ENCODE data around the gene LGALS3BP. TPM values are rescaled to one million over a fixed set of nuclear protein-coding genes. Genes with fewer than 3 reads are reported as not detected.

The LGALS3BP gene
- total RNA-seq, 1 donor: 457 TPM

- TF ChIP-seq, protein P1, sequence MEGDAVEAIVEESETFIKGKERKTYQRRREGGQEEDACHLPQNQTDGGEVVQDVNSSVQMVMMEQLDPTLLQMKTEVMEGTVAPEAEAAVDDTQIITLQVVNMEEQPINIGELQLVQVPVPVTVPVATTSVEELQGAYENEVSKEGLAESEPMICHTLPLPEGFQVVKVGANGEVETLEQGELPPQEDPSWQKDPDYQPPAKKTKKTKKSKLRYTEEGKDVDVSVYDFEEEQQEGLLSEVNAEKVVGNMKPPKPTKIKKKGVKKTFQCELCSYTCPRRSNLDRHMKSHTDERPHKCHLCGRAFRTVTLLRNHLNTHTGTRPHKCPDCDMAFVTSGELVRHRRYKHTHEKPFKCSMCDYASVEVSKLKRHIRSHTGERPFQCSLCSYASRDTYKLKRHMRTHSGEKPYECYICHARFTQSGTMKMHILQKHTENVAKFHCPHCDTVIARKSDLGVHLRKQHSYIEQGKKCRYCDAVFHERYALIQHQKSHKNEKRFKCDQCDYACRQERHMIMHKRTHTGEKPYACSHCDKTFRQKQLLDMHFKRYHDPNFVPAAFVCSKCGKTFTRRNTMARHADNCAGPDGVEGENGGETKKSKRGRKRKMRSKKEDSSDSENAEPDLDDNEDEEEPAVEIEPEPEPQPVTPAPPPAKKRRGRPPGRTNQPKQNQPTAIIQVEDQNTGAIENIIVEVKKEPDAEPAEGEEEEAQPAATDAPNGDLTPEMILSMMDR (IDR thresholded peaks at IDR 0.05; ENCODE audit: extremely low read depth, low read depth, low read length): no peak
- no peak overlapping the region for H3K4me2 ChIP-seq (ENCODE audit: insufficient read depth, low read length)
- H3K36me3 ChIP-seq (ENCODE audit: insufficient read depth, low read length): no peaks in the 10 kb centered on the region
- no peak overlapping the region for H3K27ac ChIP-seq (ENCODE audit: low read depth, low read length)
- H3K9me3 ChIP-seq (ENCODE audit: low read depth, low read length): no peaks in the 10 kb centered on the region
- peaks cover 14% of the 10 kb centered on the region for H3K4me1 ChIP-seq (ENCODE audit: insufficient read depth, low read length)
- no peaks in the 10 kb centered on the region for H4K20me1 ChIP-seq (ENCODE audit: insufficient read depth, low read length)
- H2AFZ ChIP-seq (ENCODE audit: low read length): no peak overlapping the region
- no peaks in the 10 kb centered on the region for H3K79me2 ChIP-seq (ENCODE audit: insufficient read depth, low read length)
- no peak overlapping the region for H3K4me3 ChIP-seq (ENCODE audit: insufficient read depth, low read length)
- DNase-seq (ENCODE audit: insufficient read length, low spot score, missing footprints): no peak
- no peaks in the 10 kb centered on the region for H3K27me3 ChIP-seq (ENCODE audit: insufficient read depth, low read length)
These were observed 18.2 kb downstream of the LGALS3BP start for GRCh38 chr17:78961571-78961970.

GRCh38 chr17:78960928-78961327 is 18.8 kb downstream of the LGALS3BP start:
- H2AFZ ChIP-seq (ENCODE audit: low read length): no peak overlapping the region
- H3K27me3 ChIP-seq (ENCODE audit: insufficient read depth, low read length): no peaks in the 10 kb centered on the region
- peaks cover 16% of the 10 kb centered on the region for H3K4me1 ChIP-seq (ENCODE audit: insufficient read depth, low read length)

DNA sequence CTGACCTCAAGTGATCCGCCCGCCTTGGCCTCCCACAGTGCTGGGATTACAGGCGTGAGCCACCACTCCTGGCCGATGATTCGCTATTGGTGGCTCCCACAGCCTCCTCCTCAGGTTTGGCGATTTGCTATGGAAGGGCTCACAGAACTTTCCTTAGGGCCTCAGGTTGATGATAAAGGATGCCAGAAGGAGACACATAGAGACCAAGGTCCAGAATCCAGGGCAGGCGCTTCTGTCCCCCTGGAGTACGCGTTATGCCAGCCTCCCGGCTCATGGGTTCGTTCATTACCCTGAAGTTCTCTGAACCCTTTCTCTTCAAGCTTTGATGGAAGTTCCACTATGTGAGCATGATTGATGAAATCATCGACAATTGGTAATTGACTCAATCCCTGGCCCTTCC is 19.9 kb downstream of the LGALS3BP start:
- Histone ChIP-seq H3K4me1 (ENCODE audit: insufficient read depth, low read length) (peaks cover 16% of the 10 kb centered on the region), H3K4me3 (ENCODE audit: insufficient read depth, low read length) (no peak overlapping the region), H3K9me3 (ENCODE audit: low read depth, low read length) (no peaks in the 10 kb centered on the region), H3K79me2 (ENCODE audit: insufficient read depth, low read length) (no peaks in the 10 kb centered on the region), H3K27ac (ENCODE audit: low read depth, low read length) (no peak overlapping the region), H3K27me3 (ENCODE audit: insufficient read depth, low read length) (no peaks in the 10 kb centered on the region), H3K4me2 (ENCODE audit: insufficient read depth, low read length) (no peak overlapping the region), H4K20me1 (ENCODE audit: insufficient read depth, low read length) (no peaks in the 10 kb centered on the region), H3K36me3 (ENCODE audit: insufficient read depth, low read length) (no peaks in the 10 kb centered on the region), H2AFZ (ENCODE audit: low read length) (no peak overlapping the region)
- peak; percentile 60 for DNase-seq (ENCODE audit: insufficient read length, low spot score, missing footprints)
- TF ChIP-seq, protein P1 (IDR thresholded peaks at IDR 0.05; ENCODE audit: extremely low read depth, low read depth, low read length): no peak

More at GRCh38 chr17:78960928-78961327, 18.8 kb downstream of the LGALS3BP start:
- no peaks in the 10 kb centered on the region for H4K20me1 ChIP-seq (ENCODE audit: insufficient read depth, low read length)
- no peak overlapping the region for H3K4me3 ChIP-seq (ENCODE audit: insufficient read depth, low read length)
- TF ChIP-seq, protein P1 (IDR thresholded peaks at IDR 0.05; ENCODE audit: extremely low read depth, low read depth, low read length): no peak
- no peaks in the 10 kb centered on the region for H3K9me3 ChIP-seq (ENCODE audit: low read depth, low read length)
- no peak overlapping the region for H3K27ac ChIP-seq (ENCODE audit: low read depth, low read length)
- peak; percentile 36 for DNase-seq (ENCODE audit: insufficient read length, low spot score, missing footprints)
- H3K4me2 ChIP-seq (ENCODE audit: insufficient read depth, low read length): no peak overlapping the region
- no peaks in the 10 kb centered on the region for H3K79me2 ChIP-seq (ENCODE audit: insufficient read depth, low read length)
- H3K36me3 ChIP-seq (ENCODE audit: insufficient read depth, low read length): no peaks in the 10 kb centered on the region

DNA sequence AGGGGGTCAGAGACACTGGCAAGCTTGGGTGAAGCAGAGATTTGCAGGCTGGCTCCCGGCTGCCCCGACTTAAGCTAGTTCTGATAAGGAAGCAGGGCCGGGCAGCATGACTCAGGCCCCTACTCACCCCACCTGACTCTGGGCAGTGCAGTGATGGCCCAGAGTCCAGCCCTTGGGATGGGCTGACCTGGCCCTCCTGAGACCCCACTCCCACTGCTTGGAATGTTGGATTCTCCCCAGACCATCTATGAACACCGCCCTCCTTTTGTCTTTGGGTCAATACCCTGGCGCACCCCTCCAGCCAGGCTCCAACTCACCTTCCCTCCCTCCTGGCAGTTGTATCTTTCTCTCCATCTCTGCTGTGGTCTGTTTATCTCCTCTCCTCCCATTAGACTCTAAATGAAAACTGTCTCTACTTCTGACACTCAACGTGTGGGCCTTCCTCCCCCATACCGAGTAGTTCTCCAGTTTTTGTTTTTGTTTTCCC is 21.0 kb downstream of the LGALS3BP start:
- H3K27ac ChIP-seq (ENCODE audit: low read depth, low read length): no peak overlapping the region
- H3K27me3 ChIP-seq (ENCODE audit: insufficient read depth, low read length): no peaks in the 10 kb centered on the region
- no peaks in the 10 kb centered on the region for H3K9me3 ChIP-seq (ENCODE audit: low read depth, low read length)
- DNase-seq (ENCODE audit: insufficient read length, low spot score, missing footprints): peak; percentile 91
- H3K36me3 ChIP-seq (ENCODE audit: insufficient read depth, low read length): no peaks in the 10 kb centered on the region
- H3K79me2 ChIP-seq (ENCODE audit: insufficient read depth, low read length): no peaks in the 10 kb centered on the region
- no peak overlapping the region for H3K4me3 ChIP-seq (ENCODE audit: insufficient read depth, low read length)
- H3K4me2 ChIP-seq (ENCODE audit: insufficient read depth, low read length): no peak overlapping the region
- H3K4me1 ChIP-seq (ENCODE audit: insufficient read depth, low read length): peaks cover 16% of the 10 kb centered on the region
- H4K20me1 ChIP-seq (ENCODE audit: insufficient read depth, low read length): no peaks in the 10 kb centered on the region
- TF ChIP-seq, protein P1 (IDR thresholded peaks at IDR 0.05; ENCODE audit: extremely low read depth, low read depth, low read length): no peak
- no peak overlapping the region for H2AFZ ChIP-seq (ENCODE audit: low read length)
